Activated CD4-positive, alpha-beta T cell treated with anti-CD3 and anti-CD28 coated beads for 24 hours (primary cell): ENCODE measurements around the gene CTSF.
A peak's percentile ranks its signal among the peaks of the same experiment; 100 is the strongest.
"Not testable (repeated sequence)": the region's sequence is repeated elsewhere in the genome, so short reads cannot be mapped to it uniquely, and the experiment has no call there.

ENCODE experiments used
- DNase-seq, 2 donors: peaks; one replicate each; pipeline ENCODE4 v3.0.0-alpha.2; 2020; ENCODE audit warnings: low read depth in 2 of 2

Gene CTSF

DNA sequence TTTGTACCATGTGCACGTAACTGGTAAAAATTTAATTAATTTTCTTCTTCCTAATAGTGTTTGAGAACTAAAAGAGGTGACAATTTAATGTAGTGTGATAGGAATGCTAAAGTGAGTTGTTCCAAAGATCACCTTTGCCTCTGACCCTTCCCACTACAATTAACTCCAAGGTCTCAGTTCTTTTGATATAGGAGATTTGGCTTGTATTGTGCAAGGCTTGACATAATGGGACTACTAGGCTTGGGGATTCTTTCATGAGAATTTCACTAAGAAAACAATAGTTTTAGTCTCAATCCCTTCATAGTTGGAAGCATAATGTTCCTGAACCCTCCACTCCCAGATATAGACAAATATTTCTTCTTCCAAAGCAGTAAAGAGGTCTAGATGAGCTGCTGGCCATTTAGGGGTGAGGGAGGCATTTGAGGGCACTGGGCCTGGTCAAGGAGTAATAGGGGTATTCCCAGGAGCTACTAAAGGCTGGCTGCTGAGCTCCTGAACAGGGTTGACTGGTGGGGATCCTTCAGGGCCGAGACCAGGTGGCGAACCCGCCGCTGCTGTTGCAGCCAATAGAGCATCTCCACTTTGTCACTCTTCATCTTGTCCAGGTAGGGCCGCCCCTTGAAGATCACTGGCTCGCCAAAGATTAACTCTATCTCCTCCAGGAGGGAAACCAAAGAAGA is 21.7 kb upstream of the CTSF start:
- no peak for DNase-seq

DNA sequence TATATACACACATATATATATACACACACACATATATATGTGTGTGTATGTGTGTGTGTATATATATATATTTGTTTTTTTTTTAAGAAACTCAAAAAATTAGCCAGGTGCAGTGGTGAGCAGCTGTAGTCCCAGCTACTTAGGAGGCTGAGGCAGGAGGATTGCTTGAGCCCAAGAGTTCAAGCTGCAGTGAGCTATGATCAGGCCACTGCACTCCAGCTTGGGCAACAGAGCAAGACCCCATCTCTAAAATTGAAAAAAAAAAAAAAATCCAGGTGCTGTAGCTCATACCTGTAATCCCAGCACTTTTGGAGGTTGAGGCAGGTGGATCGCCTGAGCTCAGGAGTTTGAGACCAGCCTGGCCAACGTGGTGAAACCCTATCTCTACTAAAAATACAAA is 20.9 kb upstream of the CTSF start:
- not testable (repeated sequence) for DNase-seq

DNA sequence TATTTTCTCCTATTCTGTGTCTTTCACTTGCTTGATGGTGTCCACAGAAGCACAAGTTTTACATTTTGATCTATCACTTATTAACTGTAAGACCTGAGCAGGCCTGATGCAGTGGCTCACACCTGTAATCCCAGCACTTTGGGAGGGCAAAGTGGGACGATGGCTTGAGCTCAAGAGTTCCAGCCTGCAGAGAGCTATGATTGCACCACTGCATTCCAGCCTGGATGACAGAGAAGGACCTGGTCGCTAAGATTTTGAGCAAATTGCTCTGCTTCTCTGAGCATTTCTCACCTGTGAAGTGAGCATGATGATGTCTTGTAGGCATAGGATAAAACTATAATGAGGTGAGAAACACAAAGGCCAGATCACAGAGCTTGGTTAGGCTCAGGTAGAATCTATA is 17.7 kb upstream of the CTSF start:
- no peak for DNase-seq

DNA sequence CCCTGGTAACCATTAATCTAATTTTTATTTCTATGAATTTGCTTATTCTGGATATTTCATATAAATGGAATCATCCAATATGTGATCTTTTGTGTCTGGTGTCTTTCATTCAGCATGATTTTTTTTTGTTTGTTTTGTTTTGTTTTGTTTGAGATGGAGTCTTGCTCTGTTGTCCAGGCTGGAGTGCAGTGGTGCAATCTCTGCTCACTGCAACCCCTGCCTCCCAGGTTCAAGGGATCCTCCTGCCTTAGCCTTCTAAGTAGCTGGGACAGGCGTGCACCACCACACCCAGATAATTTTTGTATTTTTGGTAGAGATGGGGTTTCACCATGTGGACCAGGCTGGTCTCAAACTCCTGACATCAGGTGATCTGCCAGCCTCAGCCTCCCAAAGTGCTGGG is 17.0 kb upstream of the CTSF start:
- not testable (repeated sequence) for DNase-seq

- not testable (repeated sequence) for DNase-seq
Observed at GRCh38 chr11:66582565-66583147, 14.2 kb upstream of the CTSF start.

DNA sequence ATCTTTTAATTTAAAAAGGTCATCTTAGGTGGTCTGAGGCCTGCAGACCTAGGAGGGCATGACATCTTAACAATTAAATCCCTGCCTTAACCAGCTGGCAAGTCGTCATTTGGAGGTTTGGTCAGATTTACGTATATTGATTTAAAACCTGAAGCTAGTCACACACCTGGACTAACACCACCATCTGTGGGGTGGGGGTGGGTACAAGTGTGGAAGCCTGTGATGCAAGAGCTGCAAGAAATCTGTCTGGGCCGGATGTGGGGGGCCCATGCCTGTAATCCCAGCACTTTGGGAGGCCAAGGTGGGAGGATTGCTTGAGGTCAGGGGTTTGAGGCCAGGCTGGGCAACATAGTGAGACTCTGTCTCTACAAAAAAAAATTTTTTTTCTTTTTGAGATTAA is 12.9 kb upstream of the CTSF start:
- no peak for DNase-seq

GRCh38 chr11:66580803-66581202 is 12.4 kb upstream of the CTSF start:
- DNase-seq, result no peak

- DNase-seq, result peak; percentile 77 to 88
Observed at GRCh38 chr11:66579017-66579606, 10.7 kb upstream of the CTSF start.

DNA sequence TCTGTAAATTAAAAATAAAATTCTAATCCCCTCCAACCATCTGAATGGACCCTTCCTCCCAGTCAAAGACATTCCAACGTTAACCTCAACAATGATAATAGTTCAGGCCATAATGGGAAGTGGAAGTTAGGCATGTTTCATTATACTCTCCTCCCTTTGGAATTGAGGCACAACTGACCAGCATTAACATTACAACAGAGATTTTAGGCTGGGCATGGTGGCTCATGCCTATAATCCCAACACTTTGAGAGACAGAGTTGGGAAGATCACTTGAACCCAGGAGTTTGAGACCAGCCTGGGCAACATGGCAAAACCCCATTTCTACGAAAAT is 2.4 kb upstream of the CTSF start:
- DNase-seq, result no peak

DNA sequence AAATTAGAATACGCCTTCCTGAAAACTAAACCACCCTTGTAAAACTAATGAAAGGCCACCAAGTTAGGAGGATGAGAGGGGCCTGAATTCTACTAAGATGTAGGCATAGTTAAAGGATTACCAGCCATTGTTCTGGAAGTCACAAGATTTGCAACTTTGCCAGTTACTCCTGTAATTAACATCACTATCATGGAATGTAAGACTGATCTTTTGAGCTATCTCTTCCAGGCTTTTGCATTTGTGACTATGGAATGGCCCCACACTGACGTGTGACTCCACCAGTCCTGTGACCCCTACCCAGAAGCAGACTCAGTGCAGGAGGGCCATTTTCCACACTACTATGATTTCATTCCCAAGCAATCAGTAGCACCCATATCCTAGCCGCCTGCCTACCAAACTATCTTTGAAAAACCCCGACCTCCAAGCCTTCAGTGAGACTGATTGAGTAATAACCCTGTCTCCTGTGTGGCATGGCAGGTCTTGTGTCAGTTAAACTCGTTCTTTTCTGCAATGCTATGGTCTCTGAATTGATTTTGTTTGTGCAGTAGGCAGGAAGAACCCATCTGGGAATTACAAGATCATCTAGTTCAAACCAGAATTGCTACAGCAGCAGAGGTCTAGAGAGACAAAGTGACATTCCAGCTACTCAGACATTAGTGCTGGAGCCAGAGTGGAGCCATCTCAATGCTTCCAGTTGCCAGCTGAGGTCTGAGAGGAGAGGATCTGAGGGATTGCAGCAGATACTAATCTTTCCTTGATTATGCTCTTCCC is 1.9 kb upstream of the CTSF start:
- no peak for DNase-seq

DNA sequence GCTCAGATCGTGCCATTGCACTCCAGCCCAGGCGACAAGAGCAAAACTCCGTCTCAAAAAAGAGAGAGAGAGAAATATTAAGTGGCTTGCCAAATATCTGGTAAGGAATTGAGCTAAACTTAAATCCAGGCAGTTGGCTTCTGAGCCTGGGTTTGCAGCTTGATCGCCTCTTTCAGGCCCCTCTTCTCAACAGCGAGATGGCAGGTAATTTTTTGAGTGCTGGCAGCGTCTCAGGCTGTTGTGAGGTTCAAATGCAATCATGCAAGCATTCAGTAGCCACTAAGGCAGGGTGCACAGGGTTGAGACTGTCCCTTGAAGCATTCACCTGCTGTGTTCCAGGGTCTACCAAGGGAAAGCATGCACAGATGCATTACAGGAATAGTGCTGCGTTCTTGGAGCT is 670 bp upstream of the CTSF start:
- no peak for DNase-seq

DNA sequence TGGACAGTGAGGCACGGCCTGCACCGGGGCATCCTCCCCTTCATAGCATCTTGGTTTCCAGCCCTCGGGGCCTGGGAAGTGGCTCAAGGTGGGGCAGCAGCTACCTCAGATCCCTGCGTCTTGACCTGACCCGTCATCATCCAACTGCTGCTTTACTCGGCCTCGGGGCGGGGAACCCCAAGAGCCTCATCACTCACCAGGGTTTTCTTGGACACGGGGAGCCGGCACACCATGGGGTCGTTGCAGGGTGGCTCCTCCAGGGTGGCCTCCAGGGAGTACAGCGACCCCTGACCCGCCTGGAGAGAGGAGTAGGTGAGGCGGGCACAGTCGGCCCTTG is 651 bp downstream of the CTSF start:
- no peak for DNase-seq

GRCh38 chr11:66566221-66566620 is 2.2 kb downstream of the CTSF start:
- DNase-seq, result no peak

DNA sequence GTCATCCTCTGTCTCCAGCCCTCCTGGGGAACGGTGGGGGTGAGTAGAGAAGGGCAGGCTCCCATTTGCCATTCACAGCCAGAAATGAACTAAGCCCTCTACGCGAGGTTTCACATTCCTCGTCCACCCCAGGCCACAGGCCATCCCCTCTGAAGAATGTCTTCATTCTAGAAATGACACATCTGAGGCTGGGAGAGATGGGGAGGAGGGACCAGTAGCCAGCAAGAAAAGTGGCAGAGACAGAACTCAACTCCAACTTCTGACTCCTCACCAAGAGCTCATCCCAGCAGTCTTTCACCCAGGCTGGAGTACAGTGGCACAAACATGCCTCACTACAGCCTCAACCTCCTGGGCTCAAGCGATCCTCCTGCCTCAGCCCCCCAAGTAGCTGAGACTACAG is 3.4 kb downstream of the CTSF start:
- DNase-seq, result no peak

- no peak for DNase-seq
Observed at GRCh38 chr11:66564538-66564937, 3.9 kb downstream of the CTSF start.

GRCh38 chr11:66563832-66564231 is 4.6 kb downstream of the CTSF start:
- DNase-seq, result no peak

- no peak for DNase-seq
Observed at GRCh38 chr11:66562907-66563583, 5.4 kb downstream of the CTSF start.

DNA sequence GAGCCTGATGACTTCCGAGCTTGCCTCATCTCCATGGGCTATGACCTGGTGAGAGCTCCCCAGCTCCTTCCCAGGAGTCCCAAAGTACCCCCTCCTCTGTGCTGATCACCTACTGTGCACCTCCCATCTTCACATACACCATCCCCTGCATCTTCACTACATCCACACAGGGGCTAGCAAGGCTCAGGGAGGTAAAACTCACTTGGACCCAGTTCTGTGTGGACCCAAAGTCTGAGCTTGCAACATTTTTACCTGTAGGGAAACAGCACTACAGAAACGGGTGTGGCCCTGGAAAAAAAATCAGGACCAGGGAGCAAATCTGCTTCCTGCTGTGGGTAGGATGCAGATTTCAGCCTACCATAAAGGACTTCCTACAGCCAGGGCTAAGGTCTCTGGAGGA is 6.1 kb downstream of the CTSF start:
- no peak for DNase-seq

GRCh38 chr11:66561975-66562248 is 6.5 kb downstream of the CTSF start:
- no peak for DNase-seq

DNA sequence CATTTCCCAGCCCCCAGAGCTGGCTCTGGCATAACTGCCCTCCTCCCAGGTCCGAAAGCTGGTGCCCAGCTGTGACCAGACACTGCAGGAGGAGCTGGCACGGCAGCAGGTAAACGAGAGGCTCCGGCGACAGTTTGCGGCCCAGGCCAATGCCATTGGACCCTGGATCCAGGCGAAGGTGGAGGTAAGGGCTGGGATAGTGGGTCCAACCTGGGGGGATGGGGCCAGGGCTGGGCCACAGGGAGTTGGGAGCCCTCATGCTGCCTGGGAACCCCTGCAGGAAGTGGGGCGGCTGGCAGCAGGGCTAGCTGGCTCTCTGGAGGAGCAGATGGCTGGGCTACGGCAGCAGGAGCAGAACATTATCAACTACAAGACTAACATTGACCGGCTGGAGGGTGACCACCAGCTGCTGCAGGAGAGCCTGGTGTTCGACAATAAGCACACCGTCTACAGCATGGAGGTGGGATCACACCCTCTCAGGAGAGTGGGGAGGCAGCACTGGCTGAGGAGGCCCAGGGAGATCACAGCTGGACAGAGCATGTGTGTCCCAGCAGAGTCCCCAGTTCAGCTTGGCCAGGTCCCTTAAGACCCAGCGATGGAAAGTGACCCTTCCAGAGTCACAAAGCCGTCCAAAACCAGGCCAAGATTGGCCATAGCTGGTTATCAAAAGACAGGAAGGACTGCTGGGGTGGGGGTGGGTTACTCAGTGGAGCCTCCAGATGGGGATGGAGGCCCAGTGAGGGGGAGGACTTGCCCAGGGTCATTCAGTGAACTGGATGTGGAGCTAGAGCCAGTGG is 7.0 kb downstream of the CTSF start:
- DNase-seq, result no peak

GRCh38 chr11:66559866-66560676 is 8.3 kb downstream of the CTSF start:
- DNase-seq, result no peak
